ENCODE data around the gene REN. TPM values are rescaled to one million over a fixed set of nuclear protein-coding genes. Genes with fewer than 3 reads are reported as not detected.

REN gene
- total RNA-seq, 2 donors from 2014 or later: not detected

DNA sequence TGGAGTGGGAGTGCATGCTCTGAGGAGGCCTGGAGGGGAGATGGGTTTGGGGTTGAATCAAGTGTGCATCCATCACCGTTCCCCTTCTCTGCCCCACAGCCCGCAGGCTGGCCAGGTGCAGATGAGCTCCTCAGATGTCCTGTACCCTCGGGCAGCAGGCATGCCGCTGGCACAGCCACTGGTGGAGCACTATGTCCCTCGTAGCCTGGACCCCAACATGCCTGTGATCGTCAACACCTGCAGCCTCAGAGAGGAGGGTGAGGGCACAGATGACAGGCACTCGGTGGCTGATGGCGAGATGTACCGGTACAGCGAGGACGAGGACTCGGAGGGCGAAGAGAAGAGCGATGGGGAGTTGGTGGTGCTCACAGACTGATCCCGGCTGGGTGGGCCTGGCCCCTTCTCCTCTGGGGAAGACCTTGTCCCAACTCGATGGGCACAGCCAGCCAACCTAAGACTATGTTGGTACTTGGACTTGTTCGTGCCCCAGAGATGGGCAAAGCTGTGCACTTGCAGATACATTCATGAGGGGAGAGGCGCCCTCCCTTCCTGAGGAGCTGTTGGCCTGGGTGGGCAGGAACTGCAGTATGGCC is 40.3 kb downstream of the REN start:
- DNase-seq (ENCODE audit: low spot score): no peak
- intact Hi-C loops (cut with DNase I): loop anchor here (2.0 to 10.0 kb wide), 4 partner anchors 51 to 991 kb away; partner anchors contain the start of genes SNRPE (in 1 of the 2) and SOX13 (in 1 of the 2)

DNA sequence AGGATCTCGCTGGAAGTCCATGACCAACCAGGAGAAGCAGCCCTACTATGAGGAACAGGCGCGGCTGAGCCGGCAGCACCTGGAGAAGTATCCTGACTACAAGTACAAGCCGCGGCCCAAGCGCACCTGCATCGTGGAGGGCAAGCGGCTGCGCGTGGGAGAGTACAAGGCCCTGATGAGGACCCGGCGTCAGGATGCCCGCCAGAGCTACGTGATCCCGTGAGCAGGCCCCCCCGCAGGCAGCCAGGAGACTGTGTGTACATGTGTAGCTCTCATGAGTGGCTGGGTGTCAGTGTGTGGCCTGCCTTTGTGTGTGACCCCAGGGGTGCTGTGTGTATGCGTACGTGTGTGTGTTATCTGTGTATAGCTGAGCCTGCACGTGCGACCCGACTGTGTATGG is 41.5 kb downstream of the REN start:
- intact Hi-C loops (cut with DNase I): loop anchor here in 1 of 2 donors (5.0 to 10.0 kb wide), 2 partner anchors 50 to 993 kb away; partner anchors contain the start of gene SOX13

DNA sequence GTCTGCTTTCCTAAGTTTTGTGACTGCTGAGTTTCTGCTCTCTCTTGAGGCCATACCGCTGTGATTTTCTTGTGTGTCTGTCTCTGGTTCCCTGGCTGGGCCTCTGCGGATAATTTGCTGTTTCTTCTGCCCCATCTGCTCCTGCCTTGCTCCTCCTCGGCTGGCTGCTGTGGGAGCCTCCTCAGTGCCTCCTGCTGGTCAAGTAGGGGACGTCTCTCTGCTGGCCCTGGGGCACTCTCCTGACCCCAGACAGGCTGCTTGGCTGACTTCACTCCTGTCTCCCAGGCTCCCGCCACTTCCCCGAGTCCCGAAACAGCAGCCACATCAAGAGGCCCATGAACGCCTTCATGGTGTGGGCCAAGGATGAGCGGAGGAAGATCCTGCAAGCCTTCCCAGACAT is 42.8 kb downstream of the REN start:
- no peak for DNase-seq (ENCODE audit: low spot score)
- intact Hi-C loops (cut with DNase I): loop anchor here in 1 of 2 donors (10.0 kb wide), 1 partner anchor 49 kb away; the partner anchor contains the start of gene SOX13

More for the DNA sequence above, 41.5 kb downstream of the REN start:
- no peak for DNase-seq (ENCODE audit: low spot score)

DNA sequence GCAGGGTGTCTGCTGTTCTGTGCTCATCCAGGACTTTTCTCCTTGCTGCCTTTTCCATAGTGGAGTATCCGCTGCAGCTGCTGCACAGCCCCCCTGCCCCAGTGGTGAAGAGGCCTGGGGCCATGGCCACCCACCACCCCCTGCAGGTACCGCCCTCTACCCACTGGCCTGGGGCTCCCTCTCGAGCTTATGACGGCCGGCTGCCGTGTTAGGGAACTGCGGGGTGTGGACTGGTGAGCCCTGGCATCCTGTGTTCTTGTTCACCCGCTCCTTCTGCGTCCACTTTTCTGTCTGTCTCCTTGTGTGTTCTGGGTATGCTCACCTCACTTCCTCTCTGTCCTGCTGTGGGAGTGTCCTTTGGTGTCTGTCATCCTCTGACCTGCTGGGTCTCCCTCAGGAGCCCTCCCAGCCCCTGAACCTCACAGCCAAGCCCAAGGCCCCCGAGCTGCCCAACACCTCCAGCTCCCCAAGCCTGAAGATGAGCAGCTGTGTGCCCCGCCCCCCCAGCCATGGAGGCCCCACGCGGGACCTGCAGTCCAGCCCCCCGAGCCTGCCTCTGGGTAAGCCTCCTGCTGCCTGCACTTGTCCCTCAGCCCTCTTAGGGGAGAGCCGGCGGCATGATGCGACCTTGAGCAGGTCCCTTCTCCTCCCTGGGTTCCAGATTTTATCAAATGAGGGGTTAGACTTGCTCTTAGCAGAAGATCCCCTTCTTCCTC is 44.1 kb downstream of the REN start:
- no peak for DNase-seq (ENCODE audit: low spot score)
- intact Hi-C loops (cut with DNase I): loop anchor here in 1 of 2 donors (10.0 kb wide), 1 partner anchor 47 kb away; the partner anchor contains the start of gene SOX13

DNA sequence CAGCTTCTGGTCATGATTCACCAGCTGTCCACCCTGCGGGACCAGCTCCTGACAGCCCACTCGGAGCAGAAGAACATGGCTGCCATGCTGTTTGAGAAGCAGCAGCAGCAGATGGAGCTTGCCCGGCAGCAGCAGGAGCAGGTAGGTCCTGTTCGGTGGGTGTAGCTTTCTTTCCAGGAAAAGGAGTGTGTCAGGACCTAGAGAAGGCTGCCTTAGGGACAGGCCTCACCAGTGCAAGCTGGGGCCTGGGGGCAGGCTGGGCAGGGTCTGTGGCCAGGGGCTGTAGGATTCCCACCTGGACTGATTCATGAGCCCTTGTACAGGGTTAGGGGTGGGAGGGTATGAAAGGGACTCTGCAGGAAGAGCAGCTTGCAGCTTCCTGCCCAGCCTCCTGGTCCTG is 49.6 kb downstream of the REN start:
- DNase-seq (ENCODE audit: low spot score): no peak
- intact Hi-C loops (cut with DNase I): no loop called here

DNA sequence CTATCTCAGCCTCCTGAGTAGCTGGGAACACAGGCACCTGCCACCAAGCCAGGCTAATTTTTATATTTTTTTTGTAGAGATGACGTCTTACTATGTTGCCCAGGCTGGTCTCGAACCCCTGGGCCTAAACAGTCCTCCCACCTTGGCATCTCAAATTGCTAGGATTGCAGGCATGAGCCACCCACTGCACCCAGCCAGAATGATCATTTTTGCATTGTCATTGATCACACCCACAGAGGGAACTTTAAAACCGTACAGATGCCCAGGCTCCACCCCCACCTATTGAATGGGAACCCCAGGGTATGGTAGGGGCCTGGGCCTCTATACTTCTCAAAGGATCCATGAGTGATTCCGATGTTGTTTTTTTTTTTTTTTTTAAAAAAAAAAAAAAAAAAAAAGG is 51.0 kb downstream of the REN start:
- DNase-seq (ENCODE audit: low spot score): no peak
- intact Hi-C loops (cut with DNase I): no loop called here

DNA sequence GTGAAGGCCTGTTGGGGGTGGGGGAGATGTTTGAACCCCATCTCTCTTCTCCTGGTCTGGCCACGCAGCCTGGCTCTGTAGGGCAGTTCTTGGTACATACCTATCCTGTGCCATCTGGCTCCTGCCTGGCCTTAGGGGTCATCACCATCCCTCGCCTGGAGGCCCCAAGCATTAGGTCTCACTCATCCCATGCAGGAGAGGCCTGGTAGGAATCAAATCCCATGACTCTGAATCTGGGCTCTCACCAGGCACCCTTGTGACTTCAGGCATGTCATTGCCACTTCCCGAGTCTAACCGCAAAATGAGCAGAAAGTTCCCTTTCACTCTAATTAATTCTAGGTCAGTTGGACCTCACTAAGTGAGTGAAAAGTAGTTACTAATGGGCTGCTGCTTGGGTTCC is 51.5 kb downstream of the REN start:
- no peak for DNase-seq (ENCODE audit: low spot score)
- intact Hi-C loops (cut with DNase I): loop anchor here in 1 of 2 donors (5.0 kb wide), 1 partner anchor 873 kb away; no protein-coding TSS in a partner anchor

DNA sequence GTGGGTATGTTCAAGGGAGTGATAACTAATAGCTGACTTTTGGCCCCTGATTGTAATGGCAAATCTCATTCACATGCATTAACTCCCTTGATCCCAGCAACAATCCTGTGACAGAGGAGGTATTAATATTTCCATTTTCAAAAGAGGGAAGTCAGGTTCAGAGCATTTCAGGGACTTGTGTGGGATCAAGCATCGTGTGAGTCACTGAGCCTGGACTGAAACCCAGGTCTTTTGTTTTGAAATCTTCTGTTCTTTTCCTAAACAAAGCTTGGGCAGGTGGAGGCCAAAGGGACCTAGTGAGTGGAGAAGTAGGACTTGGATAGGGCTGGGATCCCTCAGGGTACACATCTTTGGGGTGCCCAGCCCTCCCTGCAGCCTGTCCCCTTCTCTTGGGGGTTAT is 52.2 kb downstream of the REN start:
- DNase-seq (ENCODE audit: low spot score): no peak
- intact Hi-C loops (cut with DNase I): loop anchor here in 1 of 2 donors (5.0 kb wide), 1 partner anchor 873 kb away; no protein-coding TSS in a partner anchor

DNA sequence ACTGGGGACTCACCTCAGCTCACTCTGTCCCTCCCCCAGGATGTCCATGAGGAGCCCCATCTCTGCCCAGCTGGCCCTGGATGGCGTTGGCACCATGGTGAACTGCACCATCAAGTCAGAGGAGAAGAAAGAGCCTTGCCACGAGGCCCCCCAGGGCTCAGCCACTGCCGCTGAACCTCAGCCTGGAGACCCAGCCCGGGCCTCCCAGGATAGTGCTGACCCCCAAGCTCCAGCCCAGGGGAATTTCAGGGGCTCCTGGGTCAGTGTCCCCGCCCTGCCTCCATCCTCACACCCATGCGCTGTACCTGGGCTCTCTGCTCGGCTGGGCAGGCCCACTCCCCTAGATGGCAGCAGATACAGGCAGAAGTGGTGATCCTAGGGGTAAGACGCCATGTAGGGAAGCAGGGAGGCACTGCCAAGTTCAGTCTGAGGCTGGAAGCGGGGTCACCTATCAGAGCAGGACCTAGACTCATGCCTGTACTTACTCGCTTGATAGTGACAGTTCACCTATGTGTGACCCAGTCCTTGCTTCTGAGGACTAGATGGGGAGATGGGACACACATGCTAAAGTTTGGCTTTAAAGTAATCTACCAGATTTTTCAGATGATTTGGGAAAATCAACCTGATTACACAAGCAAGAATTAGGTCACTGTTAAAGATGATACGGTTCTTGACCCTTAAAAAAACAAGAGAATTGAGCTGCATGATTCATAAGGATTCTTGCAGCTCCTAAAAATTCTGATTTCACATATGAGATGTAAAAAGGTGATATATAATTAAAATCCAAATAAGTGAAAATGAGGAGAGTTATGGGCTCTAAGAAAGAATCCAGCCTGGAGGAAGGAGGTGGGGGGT is 53.0 kb downstream of the REN start:
- DNase-seq (ENCODE audit: low spot score): no peak
- intact Hi-C loops (cut with DNase I): loop anchor here in 1 of 2 donors (5.0 kb wide), 1 partner anchor 874 kb away; no protein-coding TSS in a partner anchor

DNA sequence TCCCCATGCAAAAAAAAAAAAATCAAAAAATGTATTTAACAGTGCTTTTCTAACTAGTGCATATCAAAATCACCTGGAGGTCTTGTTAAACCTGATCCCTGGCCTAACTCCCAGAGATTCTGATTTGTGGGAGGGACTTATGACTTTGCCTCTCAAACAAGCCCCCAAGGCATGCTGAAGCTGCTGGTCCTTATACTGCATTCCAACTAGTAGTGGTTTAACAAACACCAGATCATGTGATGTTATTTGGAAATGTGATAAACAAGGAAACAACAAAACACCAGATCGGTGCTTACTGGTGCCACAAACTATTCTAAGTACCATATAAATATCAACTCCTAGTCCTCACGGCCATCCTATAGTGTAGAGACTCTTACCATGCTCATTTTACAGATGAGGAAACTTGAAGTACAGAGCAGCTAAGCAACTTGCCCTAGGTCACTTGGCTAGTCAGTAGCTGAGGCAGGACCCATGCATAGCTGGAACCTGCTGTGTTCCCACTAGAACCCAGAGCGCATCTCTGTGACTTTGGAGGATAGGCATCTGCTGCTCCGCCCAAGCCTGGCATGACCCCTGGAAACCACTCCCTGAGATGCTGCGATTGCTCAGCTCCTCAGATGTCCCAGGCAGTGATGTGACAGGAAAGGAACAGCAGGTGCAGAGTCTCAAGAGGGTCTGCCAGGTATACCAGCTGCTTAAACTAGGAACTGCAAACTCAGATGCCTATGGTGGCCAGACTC is 55.1 kb downstream of the REN start:
- intact Hi-C loops (cut with DNase I): loop anchor here in 1 of 2 donors (5.0 kb wide), 1 partner anchor 876 kb away; no protein-coding TSS in a partner anchor
- no peak for DNase-seq (ENCODE audit: low spot score)

DNA sequence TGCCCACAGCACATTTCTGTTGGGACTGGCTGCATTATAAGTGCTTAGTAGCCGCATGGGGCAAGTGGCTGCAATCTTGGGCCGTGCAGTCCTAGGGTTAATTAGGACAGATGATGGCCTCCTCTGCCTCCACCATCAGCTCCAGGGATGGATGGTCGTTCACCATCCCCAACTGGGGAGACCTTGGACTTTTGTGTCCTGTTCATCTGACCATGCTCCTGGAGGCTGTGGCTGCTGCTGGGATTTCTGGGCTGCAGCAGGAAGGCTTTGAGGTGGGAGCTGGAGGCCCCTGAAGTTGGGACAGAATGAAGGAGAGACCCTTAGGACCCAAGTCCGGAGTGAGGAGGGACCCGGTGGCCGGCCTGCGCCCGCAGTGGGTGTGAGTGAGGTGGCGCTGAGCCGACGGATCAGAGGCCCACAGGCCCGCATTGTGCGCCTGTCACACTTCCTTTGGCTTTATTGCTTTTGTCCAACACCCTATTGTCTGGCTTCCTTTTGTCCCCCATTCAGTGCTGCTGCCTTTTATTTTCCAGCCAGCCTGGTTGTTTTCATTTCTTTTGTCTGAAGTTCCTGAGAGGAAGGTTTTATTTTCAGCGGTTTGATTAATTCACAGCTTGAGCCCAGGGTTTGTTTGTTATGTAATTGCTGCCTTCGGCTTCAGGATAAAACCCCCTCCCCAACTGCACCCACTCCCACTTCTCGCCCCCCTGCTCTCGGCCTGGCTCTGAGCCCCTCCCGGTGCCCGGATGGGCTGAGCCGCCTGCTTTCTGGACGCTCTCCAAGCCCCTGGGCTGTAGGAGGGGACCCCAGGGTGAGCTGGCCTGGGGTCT is 57.6 kb downstream of the REN start:
- intact Hi-C loops (cut with DNase I): no loop called here
- DNase-seq (ENCODE audit: low spot score): no peak

DNA sequence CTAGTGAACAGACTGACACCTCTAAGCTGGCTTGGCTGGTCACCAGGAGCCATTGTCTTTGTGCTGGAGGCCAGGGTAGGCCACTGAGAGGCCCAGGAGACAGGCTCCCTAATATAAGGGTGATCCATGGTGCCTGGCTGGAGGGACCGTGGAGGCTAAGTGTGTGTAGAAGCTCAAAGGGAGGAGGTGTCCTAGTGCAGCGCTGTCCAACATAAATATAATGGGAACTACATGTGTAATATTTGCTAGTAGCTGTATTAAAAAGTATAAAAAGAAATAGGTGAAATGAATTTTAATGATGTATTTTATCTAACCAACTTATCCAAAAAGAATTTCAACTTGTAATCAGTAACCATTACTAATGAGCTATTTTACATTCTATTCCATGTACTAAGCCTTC is 58.2 kb downstream of the REN start:
- intact Hi-C loops (cut with DNase I): no loop called here
- no peak for DNase-seq (ENCODE audit: low spot score)

DNA sequence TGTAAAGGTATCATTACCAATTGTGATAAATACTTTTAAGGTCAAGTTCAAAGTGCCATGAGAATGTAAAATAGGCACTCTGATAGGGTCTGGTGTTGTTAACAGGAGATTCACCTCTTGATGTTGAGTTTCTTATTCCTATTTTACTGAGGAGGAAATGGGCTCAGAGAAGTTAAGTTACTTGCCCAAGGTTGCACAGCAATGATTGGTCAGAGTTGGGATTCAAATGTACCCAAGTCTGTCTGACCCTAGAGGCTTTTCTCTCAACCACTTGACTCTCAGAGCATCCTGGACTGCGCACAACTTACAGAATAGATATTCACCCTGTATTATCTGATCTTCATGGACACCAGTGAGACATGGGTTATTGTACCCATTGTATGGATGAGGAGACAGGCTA is 59.3 kb downstream of the REN start:
- intact Hi-C loops (cut with DNase I): no loop called here
- DNase-seq (ENCODE audit: low spot score): no peak

DNA sequence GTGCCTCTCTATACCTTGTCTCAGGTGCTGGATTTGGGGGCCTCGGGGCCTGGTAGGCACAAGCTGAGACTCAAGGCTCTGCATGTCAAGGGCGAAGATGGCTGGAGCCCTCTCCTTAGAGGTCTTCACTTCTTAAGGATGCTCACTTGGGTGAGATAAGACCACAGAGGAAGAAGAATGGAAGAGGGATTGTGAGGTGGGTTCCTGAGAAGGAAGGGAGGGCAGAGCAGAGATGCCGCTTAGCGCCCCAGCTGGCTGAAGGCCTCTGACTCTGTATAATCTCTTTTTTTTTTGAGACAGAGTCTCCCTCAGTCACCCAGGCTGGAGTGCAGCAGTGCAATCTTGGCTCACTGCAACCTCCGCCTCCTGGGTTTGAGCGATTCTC is 61.0 kb downstream of the REN start:
- no peak for DNase-seq (ENCODE audit: low spot score)
- intact Hi-C loops (cut with DNase I): no loop called here
